HG03108 (cell line): Measurements from ENCODE around the gene CEP192.
A peak's percentile ranks its signal among the peaks of the same experiment; 100 is the strongest.
"Not testable (repeated sequence)": the region's sequence is repeated elsewhere in the genome, so short reads cannot be mapped to it uniquely, and the experiment has no call there.

Source experiments
- ATAC-seq: cut with Tn5 transposase; IDR thresholded peaks from one replicate; pipeline ENCODE4 v1.9.1; 2021; ENCODE audit warnings: moderate library complexity; ENCODE audit not compliant: unreplicated experiment

CEP192 gene

DNA sequence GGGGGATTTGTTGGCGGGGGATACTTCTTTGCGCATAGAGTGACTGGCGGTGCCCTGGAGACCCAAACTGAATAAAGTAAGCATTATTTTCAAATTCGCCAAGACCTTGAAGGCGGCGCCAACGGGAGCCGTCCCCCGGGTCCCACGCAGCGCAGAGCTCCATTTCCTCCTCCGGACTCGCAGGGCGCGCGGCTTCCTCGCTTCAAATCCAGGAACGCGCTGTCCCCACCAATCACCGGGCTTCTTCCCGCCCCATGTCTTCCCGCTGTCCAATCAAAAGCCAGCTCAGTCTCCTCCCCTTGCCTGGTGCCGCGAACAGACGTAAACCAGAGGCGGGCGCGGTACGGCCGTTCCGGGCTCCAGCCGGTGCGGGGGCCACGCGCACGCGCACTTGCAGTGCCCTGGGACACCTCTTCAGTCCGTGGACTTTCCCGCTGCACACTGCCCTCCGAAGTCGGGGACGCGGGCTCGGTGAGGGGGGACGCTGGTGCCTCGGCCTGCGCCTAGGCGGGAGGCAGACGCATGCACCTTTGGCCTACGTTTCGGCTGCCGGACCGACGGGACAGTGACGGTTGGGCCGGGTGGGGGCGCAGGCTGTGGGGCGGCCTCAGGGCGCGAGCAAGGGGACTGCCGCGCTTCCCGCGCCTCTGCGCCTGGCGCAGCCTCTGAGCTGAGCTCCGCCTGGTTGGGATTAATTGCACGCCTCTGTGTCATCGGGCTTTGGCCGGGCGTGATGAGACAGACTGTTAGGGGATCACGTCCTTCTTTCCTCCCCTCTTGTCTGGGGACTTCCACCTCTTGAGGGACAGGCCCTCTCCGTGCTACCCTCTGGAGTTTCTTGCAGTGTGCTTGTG is at the start of gene CEP192:
TSS of gene CEP192 (plus strand) at position 396 of the 854 bp plus-strand sequence. CDS start 8,063 bp downstream, outside the sequence.
- peak; percentile 76 for ATAC-seq

GRCh38 chr18:12943215-12943614 is 47.9 kb upstream of the CEP192 start:
- ATAC-seq: no peak

- no peak for ATAC-seq
Measured at GRCh38 chr18:12944709-12945108, 46.5 kb upstream of the CEP192 start.

DNA sequence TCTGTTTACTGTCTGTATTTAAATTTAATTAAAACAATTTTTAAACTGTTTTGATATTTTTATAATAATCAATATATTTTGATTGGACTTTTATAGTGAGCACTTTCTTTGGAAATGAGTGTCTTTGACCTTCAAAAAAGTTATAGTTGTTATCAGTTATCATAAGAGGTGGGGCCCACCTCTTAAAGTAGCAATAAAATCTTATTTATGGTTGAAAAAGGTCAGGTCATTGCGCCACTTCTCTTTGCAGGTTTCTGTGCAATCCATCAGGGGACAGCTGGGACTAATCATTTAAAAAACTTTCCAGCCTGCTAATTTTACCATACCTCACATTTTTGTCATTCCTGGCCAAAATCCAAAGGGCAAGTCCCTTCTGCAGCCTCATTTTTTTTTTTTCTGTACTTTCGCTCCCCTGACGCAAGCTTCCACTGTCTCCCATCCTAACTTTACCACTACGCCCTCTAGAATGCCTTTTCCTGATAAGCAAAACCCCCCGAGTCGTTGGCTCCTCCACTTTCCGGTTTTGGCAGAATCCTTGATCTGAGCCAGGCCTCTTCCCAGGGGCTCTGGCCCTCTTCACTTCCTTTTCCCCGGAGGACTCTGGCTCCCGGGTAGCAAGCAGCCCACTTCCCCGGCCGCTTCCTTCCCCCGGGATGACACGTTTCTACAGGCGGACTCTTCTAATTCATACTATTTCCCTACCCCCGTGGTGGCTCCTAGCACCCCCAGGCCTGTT is 44.4 kb upstream of the CEP192 start:
- ATAC-seq: no peak

- peak; percentile 70 for ATAC-seq
Measured at GRCh38 chr18:12947285-12948049, 43.7 kb upstream of the CEP192 start, which contains the start of gene SEH1L. Gene SEH1L (plus strand): TSS chr18:12948011. CDS start chr18:12948122, 111 bp downstream.

GRCh38 chr18:12948050-12948804 is 42.9 kb upstream of the CEP192 start:
- ATAC-seq: peak; percentile 70

DNA sequence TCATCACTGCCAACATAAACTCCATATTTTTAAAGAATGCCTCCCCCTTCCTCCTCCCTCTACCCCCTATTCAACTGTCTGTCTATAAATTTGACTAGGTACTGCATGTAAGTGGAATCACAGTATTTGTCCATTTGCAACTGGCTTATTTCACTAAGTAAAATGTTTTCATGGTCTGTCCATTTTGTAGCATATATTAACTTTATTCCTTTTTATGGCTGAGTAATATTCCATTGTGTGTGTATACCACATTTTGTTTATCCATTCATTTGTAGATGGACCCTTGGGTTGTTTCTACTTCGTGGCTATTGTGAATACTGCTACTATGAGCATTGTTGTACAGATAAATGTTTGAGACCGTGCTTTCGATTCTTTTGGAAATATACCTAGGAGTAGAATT is 32.7 kb upstream of the CEP192 start:
- no peak for ATAC-seq

- ATAC-seq: no peak
Measured at GRCh38 chr18:12960395-12960794, 30.8 kb upstream of the CEP192 start.

- no peak for ATAC-seq
Measured at GRCh38 chr18:12960853-12961397, 30.2 kb upstream of the CEP192 start.

GRCh38 chr18:12963069-12963468 is 28.1 kb upstream of the CEP192 start:
- ATAC-seq: no peak

DNA sequence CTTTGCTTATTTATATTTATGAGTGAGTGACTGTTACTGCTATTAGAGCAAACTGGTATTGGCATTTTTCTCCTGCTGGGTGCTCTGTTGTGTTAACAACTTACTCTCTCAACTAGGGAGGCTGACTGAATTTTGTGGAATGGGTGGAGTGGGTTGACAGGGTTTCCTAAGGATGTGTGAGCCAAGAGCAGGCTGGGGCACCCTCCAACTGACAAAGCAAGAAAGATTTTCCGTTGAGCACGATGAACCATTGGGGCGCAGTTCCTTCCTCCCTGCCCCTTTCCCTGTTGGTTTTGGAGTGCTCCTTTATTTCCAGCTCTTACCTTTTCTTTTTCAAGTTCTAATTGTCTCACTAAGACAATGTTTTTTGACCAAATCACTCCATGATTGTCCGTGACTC is 23.0 kb upstream of the CEP192 start:
- no peak for ATAC-seq

DNA sequence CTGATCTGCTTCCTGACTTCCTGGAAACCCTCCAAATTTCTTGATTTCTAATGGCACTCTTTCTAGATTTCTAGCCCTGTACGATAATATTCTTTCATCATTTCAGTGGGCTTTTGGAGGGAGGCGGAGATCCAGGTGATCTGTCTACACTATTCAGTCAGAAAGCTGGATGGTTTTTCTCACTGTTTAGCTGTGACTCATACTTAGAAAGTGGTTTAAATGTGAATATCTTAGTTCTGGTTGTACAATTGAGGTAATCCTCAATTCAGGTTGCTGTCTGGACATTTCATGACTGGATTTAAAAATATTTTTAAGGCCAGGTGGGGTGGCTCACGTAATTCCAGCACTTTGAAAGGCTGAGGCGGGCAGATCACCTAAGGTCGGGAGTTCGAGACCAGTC is 22.5 kb upstream of the CEP192 start:
- ATAC-seq: no peak

- ATAC-seq: no peak
Measured at GRCh38 chr18:12973562-12974213, 17.5 kb upstream of the CEP192 start.

- no peak for ATAC-seq
Measured at GRCh38 chr18:12975488-12975887, 15.7 kb upstream of the CEP192 start.

- ATAC-seq: no peak
Measured at GRCh38 chr18:12976305-12976704, 14.9 kb upstream of the CEP192 start.

DNA sequence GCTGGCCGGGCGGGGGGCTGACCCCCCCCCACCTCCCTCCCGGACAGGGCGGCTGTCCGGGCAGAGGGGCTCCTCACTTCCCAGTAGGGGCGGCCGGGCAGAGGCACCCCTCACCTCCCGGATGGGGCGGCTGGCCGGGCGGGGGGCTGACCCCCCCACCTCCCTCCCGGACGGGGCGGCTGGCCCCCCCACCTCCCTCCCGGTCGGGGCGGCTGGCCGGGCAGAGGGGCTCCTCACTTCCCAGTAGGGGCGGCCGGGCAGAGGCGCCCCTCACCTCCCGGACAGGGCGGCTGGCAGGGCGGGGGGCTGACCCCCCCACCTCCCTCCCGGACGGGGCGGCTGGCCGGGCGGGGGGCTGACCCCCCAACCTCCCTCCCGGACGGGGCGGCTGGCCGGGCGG is 11.1 kb upstream of the CEP192 start:
- ATAC-seq: not testable (repeated sequence)

DNA sequence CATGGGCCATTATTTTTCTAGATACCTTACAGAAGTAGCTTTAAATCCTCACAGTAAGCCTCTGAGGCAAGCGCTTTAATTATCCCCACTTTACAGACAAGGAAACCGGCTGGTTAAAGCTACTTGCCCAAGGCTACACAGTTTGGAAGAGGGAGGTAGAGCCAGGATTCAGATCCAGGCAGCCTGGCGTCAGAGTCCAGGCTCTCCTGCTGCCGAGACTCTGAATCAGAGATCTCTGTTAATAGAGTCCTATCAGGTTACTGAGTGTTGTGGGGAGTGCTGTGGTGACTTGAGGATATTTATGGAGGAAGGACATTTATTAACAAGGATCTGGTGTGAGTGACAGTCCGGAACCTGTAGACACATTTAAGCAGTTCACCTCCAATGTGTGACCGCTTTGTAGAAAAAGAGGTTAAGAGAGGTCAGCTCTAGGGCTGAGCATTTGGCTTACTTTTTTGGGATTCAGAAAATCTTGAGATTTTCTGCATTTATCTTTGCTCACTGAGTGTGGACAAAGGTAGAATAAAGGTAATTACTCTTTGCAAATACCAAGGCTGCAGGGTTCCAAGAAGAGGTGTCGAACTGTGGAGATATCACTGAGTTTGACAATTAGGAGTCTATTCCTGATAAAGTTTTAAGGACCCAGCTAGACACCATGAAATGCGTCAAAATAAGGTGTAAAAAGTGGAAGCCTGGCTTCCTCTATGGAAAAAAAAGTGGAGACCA is 1.6 kb upstream of the CEP192 start:
- ATAC-seq: no peak

- ATAC-seq: no peak
Measured at GRCh38 chr18:12990123-12990475, 1.1 kb upstream of the CEP192 start.

DNA sequence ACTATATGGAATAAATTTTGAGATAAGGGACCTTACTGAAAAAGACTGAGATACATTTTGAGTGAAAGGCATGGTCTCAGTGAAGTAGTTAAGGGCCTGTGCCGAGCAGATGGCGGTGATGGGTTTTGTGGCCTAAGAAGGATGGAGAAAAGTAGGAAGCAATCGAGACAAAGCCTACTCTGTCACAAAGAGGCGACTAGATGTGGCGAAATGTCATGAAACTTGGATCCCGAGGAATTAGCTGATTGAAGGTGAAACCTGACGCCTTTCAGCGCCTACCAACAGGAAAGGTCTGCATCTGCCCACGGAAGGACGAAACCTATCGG is 558 bp upstream of the CEP192 start:
- ATAC-seq: no peak
